HG02763 (cell line): ENCODE results near the gene TRIM65.
"Not testable (repeated sequence)": the region's sequence is repeated elsewhere in the genome, so short reads cannot be mapped to it uniquely, and the experiment has no call there.

Experiments used
- ATAC-seq: cut with Tn5 transposase; IDR thresholded peaks from one replicate; pipeline ENCODE4 v1.9.1; 2021; ENCODE audit warnings: mild to moderate bottlenecking, moderate library complexity; ENCODE audit not compliant: unreplicated experiment

The TRIM65 gene

DNA sequence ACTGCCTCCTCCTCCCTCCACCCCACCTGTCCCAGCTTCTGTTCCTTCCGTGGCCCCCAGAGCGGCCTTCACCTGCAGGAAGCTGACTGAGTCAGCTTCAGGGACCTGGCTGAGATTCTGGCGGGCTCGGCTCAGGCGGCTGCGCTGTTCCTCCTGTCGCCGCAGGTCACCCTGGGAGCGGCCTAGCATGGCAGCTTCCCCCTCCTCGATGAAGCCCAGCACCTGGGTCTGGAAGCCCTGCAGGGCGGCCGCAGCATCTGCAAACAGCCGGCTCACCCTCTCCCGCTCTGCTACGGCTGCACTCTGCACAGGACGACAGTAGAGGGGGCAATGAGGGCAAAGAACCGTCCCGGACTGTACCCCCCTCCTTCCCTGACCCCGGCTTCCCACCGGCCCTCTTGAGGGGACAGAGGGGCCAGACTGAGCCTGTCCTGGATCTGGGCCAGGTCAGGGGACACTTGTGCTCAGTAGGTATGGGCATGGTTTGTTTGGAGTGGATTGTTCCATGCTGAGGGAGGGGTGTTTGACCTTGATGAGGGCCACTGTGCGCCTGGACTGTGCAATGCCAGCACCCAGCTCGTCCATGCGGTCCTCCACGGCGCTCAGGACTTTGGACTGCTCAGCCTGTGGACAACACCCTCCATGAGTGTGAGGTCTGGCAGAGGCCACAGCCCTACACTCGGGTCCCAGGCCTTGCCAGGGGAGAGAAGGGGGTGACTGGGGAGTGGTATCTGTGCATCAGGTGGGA lies 20.4 kb downstream of the TRIM65 start:
- no peak for ATAC-seq

DNA sequence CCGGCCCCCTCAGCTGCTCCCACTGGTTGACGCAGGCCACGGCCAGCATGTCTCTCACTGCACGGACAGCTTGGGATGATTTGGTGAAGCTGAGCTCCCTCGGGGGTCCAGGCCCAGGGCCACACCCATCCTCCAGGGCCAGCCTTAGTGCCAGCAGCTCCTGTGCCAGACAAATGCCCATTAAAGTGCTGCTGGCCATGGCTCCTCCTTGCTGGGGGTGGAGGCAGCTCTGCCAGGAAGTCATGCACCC lies 20.9 kb downstream of the TRIM65 start:
- ATAC-seq, result no peak

DNA sequence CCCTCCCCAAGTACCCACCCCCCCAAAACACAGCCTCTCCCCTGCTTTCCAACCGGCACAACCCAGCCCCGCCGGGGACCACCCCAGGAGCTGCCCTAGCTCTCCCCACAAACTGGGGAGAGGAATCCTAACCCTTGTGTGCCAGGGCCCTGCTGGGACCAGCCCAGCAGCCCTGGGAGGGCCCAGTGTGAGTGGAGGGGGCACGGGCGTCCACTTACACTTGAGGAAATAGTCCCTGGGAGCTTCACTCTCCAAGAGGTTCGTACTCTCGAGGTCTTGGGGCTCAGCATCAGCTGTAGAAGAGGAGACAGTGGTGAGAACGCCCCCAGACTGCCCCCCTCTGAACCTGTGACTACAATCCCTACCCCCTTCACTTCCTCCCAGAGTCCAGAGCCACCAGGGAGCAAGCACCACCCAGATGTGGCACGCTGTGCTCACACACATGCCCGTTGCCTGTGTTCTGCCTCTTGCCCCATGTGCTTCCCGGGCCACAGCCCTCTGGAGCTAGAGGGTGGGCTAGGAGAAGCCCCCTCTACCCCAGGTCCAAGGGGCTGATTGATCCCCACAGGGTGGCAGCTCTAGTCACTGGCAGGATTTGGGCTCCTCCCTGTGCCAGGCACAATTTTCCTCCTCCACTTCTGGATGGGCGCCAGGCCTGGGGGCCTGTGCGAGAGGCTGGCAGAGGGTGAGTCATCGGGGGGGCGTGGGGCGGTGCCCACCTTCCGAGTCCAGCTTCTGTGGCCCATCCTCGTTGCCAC lies 21.4 kb downstream of the TRIM65 start:
- ATAC-seq, result no peak

DNA sequence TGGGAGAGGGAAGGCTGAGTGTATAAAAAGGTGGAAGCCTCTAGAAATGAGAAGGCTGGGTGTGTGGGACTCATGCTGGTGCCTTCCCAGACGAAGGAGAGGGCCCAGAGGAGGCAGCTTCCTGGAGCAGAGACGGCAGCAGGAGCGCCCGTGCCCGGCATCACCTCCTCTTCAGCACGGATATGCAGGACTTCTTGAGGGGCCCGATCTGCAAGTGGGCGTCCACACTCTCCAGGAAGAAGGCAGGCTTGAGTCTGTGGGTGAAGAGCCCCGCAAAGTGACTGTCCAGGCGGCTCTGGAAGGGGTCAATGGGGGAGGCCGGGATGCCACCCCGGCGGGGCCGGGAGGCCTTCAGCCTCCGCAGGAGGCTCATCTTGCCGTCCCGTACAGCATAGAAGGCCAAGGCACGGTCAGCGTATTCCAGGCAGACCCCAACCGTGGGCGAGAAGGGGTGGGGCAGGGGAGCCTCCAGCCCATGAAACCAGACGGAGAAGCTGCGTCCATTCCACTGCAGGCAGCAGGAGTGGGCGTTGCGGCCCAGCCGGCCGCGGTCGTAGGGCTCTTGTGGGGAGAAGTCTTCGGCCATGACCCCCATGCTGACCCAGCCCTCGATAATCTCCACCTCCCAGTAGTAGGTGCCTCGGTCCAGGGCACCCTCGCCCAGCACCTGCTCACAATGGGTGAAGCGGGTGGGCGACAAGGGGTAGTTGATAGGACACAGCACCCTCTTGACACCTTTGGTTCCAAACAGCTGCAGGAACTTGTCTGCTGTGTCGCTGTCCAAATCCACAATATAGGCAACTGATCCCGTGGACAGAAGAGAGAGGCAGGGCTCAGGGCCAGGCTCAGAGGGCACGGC lies 22.2 kb downstream of the TRIM65 start:
- no peak for ATAC-seq

DNA sequence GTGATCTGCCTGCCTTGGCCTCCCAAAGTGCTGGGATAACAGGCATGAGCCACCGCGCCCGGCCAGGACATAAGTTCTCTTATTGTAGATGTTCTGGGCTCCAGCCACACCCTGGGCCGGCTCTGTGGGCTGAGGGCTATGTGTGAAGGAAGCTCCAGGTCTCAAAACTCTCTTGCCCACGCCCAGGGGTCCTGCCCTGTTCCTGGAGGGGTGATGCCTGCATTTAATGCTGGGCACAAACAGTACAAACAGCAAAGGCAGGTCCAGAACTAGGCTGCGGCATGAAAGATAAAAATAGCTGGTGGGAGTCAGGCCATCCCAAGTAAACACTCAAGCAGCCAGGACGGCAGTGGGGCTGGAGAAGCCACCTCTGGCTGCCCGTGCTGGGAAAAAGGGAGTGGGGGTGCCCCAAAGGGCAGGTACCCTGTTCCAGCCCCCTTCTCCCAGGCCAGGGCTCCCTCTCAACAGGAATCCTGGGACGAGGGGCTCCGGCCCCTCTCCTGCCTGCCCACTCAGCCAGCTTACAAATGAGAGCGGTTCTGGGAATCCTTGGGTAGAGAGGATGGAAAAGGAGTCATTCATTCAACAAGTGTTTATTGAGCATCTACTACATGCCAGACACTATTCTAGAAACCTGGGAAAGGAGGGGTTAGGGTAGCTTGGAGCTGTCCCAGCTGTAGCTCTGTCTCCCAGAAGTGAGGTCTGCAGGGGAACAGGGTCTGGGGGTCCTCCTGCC lies 23.0 kb downstream of the TRIM65 start:
- ATAC-seq, result no peak

DNA sequence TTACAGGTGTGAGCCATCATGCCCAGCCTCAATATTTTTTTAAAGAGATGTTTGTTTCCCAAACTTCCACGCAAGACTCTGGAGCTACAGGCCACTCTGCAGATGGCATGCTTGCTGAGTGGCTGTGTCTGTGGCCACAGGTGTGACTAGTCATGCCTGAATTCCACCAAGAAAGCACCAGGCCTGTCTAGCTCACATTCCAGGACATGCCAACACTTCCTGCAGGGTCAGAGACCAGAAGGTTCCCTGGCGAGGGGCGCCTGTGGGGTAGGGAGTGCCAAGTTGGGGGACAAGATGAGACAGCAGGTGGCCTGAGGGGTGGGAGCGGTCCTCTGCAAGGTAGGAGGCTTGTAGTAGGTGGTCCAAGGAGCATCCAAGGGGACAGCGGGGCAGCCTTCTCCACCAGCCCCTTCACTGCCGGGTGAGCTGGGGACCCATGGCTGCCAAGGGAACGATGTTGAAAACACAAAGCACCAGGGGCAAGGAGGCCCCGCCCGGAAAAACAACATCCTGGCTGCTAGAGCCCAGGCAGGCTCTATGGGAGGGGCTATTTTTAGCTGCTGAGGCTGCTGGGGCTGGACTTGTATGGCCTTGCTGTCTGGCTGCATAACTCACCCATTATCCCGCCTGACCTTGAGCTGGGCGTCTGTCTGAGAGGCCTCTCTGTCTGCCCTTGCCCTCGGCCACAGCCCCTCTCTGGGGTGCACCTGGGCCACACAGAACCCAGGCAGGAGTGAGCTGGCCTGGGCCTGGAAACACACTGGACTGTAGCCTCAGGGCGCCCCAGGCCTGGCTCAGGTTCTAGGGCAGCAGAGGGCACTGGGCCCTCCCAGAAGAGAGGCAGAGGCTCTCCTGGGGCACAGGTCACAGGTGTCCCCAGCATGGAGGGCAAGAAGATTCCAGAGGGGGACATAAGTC lies 24.1 kb downstream of the TRIM65 start:
- ATAC-seq, result no peak

DNA sequence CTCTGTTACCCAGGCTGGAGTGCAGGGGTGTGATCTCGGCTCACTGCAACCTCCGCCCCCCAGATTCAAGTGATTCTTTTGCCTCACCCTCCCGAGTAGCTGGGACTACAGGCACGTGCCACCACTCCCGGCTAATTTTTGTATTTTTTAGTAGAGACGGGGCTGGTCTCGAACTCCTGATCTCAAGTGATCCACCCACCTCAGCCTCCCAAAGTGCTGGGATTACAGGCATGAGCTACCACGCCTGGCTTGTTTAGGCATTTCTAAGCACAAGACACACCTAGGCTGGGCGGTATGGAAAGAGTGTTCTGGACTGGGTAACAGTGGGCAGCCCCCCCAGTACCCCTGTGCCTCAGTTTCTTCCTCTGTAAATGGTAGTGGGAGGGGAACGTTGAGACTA lies 26.5 kb downstream of the TRIM65 start:
- not testable (repeated sequence) for ATAC-seq

DNA sequence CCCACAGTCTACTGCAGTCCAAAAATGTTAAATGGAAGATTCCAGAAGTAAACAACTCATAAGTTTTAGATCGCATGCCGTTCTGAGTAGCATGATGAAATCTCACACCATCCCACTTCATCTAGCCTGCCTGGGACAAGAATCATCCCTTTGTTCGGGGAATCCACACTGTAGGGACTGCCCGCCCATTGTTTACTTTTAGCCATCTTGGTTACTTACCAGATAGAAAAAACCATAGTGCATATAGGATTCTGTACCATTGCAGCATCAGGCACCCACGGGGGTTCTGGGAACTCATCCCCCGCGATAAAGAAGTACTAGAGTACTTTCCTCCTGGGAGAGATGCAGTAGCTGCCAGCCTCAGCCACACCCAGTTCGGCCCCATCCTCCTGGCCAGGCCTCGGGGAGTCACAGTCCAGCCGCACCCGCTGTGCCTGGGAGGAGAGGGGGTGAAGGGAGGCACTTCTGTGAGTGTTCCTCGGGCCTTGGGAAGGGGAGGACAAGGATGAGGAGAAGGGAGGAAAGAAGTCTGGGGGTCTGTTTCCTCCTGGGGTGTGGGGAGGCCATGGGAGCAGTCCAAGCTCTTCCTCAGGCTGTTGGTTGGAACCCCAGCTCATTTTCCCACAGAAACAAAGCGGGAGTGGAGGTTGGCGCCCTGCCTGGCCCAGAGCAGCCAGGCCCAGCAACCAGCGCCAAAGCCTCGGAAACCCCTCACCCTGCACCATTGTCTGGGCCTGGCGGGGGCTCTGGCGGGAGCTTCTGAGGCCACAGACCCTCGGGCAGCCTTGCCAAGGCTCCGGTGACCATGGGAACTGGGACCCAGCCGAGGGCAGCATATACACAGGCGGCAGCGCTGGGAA lies 27.2 kb downstream of the TRIM65 start:
- no peak for ATAC-seq

DNA sequence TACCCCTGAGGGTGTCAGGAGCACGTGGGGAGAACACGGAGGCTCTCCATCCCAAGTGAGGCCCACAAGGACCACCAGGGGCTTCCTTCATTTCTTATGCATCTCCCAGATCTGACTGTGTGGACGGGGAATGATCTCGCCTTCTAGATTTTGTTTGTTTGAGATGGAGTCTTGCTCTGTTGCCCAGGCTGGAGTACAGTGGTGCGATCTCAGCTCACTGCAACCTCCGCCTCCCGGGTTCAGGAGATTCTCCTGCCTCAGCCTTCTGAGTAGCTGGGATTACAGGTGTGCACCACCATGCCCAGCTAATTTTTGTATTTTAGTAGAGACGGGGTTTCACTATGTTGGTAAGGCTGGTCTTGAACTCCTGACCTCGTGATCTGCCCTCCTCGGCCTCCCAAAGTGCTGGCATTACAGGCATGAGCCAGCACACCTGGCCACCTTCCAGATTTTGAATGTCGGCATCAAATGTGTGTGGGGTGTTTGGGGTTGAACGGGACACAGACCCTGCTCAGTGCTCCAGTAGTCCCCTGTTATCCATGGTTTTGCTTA lies 27.9 kb downstream of the TRIM65 start:
- not testable (repeated sequence) for ATAC-seq

DNA sequence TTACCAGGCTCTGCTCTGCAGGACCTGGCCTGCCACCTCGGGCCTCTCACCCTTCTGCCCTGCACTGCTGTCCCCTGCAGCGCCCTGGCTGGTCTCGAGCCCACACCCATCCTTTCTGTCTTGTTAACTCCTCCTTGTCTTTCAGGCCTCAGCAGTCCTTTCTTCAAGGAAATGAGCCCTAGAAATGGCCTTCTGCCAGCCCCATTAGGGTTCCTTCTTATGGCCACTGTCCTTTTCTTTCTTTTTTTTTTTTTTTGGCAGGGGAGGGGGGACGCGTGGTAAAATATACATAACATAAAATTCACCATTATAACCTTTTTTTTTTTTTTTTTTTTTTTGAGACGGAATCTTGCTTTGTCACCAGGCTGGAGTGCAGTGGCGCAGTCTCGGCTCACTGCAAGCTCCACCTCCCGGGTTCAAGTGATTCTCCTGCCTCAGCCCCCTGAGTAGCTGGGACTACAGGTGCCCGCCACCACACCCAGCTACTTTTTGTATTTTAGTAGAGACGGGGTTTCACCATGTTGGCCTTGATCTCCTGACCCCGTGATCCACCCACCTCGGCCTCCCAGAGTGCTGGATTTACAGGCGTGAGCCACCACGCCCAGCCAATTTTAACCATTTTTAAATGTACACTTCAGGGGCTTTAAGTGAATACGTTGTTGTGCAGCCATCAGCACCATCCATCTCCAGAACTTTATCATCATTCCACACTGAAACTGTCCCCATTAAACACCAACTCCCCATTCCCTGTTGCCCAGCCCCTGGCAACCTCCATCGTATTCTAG lies 31.2 kb downstream of the TRIM65 start:
- ATAC-seq, result not testable (repeated sequence)

DNA sequence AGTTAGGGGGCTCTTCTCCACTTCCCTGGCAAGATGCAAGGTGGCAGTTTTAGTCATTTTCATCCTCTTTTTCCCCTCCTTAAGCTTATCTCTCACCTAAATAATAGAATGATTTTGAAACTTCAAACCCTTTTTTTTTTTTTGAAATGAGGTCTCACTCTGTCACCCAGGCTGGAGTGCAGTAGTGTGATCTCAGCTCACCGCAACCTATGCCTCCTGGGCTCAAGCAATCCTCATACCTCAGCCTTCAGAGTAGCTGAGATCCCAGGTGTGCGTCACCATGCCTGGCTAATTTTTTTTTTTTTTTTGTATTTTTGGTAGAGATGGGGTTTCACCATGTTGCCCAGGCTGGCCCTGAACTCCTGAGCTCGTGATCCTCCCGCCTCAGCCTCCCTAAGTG lies 31.9 kb downstream of the TRIM65 start:
- not testable (repeated sequence) for ATAC-seq

DNA sequence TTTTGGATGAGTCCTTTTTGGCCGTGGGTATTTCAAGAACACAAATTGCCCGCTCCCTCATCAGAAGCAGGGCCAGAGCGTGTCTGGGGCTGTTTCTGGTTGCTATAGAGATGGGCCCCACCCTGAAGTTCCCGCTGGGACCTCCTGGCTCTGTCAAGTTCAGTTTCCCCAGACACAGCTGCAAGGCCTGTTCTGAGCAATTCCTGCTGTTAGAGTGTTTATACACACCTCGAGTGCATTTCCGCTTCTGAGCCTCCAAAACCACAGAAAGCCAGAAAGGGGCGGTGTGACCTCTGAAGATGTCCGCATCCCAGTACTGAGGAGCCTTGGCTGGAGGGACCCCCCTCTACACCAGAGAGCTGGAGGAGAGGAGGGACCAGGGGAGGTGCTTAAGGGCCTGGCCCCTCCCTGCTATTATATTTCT lies 32.3 kb downstream of the TRIM65 start:
- peak; percentile 84 for ATAC-seq

DNA sequence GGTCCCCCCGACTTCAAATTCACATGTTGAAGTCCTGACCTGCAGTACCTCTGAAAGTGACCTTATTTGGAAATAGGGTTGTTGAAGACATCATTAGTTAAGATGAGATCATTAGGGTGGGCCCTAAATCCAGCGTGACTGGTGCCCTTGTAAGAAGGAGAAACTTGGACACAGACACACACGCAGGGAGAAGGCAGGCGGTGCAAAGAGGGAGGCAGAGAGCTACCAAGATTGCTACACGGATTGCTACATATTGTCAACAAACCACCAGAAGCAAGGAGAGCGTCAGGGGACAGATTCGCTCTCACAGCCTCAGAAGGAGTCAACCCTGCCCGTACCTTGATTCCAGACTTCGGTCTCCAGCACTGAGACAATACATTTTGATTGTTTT lies 34.8 kb downstream of the TRIM65 start:
- ATAC-seq, result no peak

DNA sequence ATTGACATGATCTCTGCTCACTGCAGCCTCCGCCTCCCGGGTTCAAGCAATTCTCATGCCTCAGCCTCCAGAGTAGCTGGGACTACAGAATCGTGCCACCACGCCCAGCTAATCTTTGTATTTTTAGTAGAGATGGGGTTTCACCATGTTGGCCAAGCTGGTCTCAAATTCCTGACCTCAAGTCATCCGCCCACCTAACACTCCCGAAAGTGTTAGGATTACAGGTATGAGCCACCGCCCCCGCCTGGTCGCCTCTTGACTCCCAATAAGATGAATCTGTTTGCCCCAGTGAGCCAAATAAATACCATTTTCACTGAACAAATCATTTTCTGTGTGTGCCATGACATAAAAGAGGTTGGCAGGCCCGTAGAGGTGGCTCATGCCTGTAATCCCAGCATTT lies 37.4 kb downstream of the TRIM65 start:
- ATAC-seq, result not testable (repeated sequence)

DNA sequence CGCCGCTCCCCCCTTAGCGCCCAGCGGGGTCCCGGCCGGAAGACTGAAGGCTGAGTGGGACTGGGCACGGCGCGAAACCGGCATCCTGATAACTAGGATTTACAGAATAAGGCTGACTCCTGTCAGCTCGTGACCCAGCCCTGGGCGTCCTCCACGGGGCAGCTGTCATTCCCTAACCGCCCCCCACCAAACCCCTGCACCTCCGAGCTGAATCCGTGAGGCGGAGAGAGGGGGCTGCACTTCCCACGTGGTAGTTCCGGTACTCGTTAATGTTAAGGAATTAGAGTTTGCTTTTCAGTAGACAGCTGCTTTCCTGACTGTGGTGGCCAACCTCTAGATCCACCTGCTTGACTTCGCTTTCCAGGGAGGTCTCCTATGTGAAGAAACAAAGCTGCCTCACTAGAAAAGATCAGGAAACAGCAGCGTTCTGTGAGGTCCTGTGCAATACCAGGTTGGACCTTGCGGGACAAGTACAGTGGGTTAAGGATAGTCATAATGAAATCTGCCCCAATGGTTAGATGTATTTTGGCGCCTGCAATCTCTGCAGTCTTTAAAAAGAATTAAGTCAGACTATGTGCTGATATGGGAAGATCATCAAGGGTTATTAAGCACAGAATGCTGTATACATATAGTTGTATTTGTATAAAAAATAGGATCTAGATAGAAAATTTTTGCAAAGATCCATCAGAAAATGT lies 40.5 kb downstream of the TRIM65 start:
- peak; percentile 25 for ATAC-seq

DNA sequence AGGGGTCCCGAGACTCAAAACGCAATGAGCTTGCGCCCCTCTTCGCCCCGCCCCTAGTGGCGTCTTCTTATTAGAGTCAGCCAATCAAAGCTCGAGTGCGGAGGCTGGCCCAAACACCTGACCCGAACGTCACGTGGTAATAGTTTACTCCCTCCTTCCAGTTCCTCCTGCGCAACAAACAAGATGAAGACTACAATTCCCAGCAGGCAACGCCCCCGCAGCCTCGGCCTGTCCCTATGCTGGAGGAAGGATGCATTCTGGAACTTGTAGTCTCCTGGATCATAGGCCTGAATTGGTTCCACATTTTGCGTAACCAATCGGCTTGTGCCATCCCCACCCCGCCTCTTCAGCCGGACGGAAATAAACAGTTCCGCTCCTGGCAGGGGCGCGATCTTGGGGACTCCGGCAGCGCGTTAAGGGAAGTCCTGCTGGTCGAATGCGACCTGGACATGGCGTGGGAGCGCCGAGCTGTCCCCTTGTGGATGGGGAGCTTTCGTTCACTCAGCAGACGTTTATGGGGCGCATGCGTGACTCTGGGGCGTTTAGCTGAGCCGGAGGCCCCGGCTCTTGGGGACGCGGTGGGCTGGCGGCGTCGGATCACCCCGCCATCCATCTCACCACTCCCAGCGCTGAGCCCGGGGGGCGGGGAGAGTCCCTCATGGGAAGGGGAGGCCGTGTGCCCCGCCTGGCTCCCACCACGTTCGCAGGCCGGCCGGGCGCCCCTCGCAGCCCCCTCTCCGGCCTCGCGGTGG lies 41.3 kb downstream of the TRIM65 start, which contains the start of gene WBP2:
Gene WBP2 (minus strand): TSS at position 26 of the 752 bp plus-strand sequence. CDS start 38 bp downstream, outside the sequence.
- ATAC-seq, result peak; percentile 89
